OCI-LY3 (cell line): ENCODE data around the gene PMFBP1.

Source experiments
- H2AFZ ChIP-seq: fragments of 200-600, 300-600 bp; shearing (Covaris generic); 2 replicates; pipeline ENCODE4 v1.6.0; 2014; ENCODE audit warnings: antibody characterized with exemption, low read depth, low read length
- H3K27ac ChIP-seq: fragments of 200-600, 300-600 bp; sonication (generic); 2 replicates; pipeline ENCODE4 v1.5.1; 2014; ENCODE audit warnings: mild to moderate bottlenecking, low read length, moderate library complexity, mixed read lengths
- H3K27me3 ChIP-seq: fragments of 200-600, 300-600 bp; sonication (generic); 2 replicates; pipeline ENCODE4 v1.6.1; 2014; ENCODE audit warnings: low read depth, low read length, mixed read lengths
- H3K36me3 ChIP-seq: fragments of 200-600, 300-600 bp; sonication (generic); replicated peaks from 2 replicates; pipeline ENCODE3; 2014; ENCODE audit warnings: low read depth, low read length, mixed read lengths
- H3K4me1 ChIP-seq: fragments of 300-600, 200-600 bp; sonication (generic); 2 replicates; pipeline ENCODE4 v1.6.1; 2014; ENCODE audit warnings: low read length, mixed read lengths
- H3K4me2 ChIP-seq: fragments of 200-600, 300-600 bp; sonication (generic); 2 replicates; pipeline ENCODE4 v1.6.1; 2014; ENCODE audit warnings: low read length, mixed read lengths
- H3K4me3 ChIP-seq: fragments of 300-600, 200-600 bp; sonication (generic); 2 replicates; pipeline ENCODE4 v1.5.1; 2014; ENCODE audit warnings: antibody characterized with exemption, mild to moderate bottlenecking, low read length, moderate library complexity
- H3K79me2 ChIP-seq: fragments of 300-600, 200-600 bp; shearing (Covaris generic); 2 replicates; pipeline ENCODE4 v1.6.1; 2014; ENCODE audit warnings: mild to moderate bottlenecking, low read length, mixed read lengths
- H3K9ac ChIP-seq: fragments of 300-600, 200-600 bp; shearing (Covaris generic); 2 replicates; pipeline ENCODE4 v1.6.0; 2014; ENCODE audit warnings: mild to moderate bottlenecking, low read length, moderate library complexity
- H3K9me3 ChIP-seq: fragments of 200-600, 300-600 bp; shearing (Covaris generic); 2 replicates; pipeline ENCODE4 v1.6.1; 2014; ENCODE audit warnings: low read length, mixed read lengths; ENCODE audit not compliant: insufficient read depth
- H4K20me1 ChIP-seq: fragments of 200-600, 300-600 bp; sonication (generic); 2 replicates; pipeline ENCODE4 v1.6.1; 2016; ENCODE audit warnings: low read length, mixed read lengths; ENCODE audit not compliant: insufficient read depth
- EZH2phosphoT487 ChIP-seq: fragments of 200-600 bp; shearing (Covaris generic); IDR thresholded peaks from 2 replicates; pipeline ENCODE4 v1.6.1; 2018; ENCODE audit warnings: antibody characterized with exemption, mixed run types, low read depth
- TF ChIP-seq, protein P1 (sequence below): fragments of 200-600, 300-600 bp; sonication (generic); IDR thresholded peaks from 2 replicates; pipeline ENCODE4 v1.5.1; 2014; ENCODE audit warnings: antibody characterized with exemption, low read length, low read depth

The PMFBP1 gene

DNA sequence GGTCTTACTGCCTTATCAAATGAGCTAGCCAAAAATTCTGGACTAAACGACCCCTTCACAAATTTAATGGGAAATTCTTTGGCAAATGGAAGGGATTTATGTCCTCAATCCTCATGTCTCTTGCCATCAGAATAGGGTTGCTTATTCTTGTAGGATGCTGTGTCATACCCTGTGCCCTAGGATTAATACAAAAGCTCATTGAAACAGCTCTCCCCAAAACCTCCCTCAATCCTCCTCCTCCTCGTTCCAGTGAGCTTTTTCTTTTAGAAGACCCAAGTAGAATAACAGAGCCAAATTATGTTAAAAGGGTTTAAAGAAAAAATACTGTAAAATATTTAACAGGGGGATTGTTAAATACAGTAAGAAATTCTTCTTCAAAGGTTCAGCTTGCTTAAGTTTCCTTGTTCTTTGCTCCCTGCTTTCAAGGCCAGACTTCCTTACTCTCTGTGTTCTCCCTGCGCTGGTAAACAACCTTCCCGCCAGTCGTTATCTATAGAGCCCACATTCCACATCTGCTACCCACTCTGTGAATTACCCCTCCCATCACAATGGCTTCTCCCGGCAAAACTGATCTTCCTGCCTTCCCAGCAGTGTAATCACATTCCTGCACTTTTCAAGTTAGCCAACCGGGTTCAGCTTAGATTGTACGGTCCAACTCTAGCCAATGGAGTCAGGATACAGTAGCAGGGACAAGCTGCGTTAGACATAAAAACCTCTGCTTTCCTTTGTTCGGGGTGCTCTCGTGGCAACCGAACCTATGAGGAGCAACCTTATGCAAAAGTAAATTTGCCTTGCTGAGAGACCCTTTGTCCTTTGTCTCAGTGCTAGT lies 99.2 kb downstream of the PMFBP1 start:
- no peaks in the 10 kb centered on the region for H3K9me3 ChIP-seq
- no peaks in the 10 kb centered on the region for H4K20me1 ChIP-seq
- no peaks in the 10 kb centered on the region for H3K79me2 ChIP-seq
- no peak overlapping the region for H3K4me2 ChIP-seq
- no peak overlapping the region for H3K27ac ChIP-seq
- no peaks in the 10 kb centered on the region for H3K36me3 ChIP-seq
- H3K27me3 ChIP-seq: no peaks in the 10 kb centered on the region
- no peak overlapping the region for H3K9ac ChIP-seq
- H2AFZ ChIP-seq: no peak overlapping the region
- no peak for TF ChIP-seq EZH2phosphoT487
- TF ChIP-seq, protein P1, sequence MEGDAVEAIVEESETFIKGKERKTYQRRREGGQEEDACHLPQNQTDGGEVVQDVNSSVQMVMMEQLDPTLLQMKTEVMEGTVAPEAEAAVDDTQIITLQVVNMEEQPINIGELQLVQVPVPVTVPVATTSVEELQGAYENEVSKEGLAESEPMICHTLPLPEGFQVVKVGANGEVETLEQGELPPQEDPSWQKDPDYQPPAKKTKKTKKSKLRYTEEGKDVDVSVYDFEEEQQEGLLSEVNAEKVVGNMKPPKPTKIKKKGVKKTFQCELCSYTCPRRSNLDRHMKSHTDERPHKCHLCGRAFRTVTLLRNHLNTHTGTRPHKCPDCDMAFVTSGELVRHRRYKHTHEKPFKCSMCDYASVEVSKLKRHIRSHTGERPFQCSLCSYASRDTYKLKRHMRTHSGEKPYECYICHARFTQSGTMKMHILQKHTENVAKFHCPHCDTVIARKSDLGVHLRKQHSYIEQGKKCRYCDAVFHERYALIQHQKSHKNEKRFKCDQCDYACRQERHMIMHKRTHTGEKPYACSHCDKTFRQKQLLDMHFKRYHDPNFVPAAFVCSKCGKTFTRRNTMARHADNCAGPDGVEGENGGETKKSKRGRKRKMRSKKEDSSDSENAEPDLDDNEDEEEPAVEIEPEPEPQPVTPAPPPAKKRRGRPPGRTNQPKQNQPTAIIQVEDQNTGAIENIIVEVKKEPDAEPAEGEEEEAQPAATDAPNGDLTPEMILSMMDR: no peak
- no peak overlapping the region for H3K4me3 ChIP-seq
- no peaks in the 10 kb centered on the region for H3K4me1 ChIP-seq
